Embryonic facial prominence (tissue), 1 donor: ENCODE data around the gene MALAT1.
"Not testable (repeated sequence)": the region's sequence is repeated elsewhere in the genome, so short reads cannot be mapped to it uniquely, and the experiment has no call there.

Experiments used
- DNase-seq: peaks from one replicate; pipeline ENCODE4 v3.0.0-alpha.2; 2016; ENCODE audit errors: extremely low spot score

MALAT1 gene

DNA sequence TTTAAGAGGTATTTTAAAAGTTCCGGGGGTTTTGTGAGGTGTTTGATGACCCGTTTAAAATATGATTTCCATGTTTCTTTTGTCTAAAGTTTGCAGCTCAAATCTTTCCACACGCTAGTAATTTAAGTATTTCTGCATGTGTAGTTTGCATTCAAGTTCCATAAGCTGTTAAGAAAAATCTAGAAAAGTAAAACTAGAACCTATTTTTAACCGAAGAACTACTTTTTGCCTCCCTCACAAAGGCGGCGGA, 193 bp upstream of the MALAT1 start:
- DNase-seq, result no peak

DNA sequence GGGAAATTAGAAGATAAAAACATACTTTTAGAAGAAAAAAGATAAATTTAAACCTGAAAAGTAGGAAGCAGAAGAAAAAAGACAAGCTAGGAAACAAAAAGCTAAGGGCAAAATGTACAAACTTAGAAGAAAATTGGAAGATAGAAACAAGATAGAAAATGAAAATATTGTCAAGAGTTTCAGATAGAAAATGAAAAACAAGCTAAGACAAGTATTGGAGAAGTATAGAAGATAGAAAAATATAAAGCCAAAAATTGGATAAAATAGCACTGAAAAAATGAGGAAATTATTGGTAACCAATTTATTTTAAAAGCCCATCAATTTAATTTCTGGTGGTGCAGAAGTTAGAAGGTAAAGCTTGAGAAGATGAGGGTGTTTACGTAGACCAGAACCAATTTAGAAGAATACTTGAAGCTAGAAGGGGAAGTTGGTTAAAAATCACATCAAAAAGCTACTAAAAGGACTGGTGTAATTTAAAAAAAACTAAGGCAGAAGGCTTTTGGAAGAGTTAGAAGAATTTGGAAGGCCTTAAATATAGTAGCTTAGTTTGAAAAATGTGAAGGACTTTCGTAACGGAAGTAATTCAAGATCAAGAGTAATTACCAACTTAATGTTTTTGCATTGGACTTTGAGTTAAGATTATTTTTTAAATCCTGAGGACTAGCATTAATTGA, 1.0 kb downstream of the MALAT1 start:
- DNase-seq, result no peak

DNA sequence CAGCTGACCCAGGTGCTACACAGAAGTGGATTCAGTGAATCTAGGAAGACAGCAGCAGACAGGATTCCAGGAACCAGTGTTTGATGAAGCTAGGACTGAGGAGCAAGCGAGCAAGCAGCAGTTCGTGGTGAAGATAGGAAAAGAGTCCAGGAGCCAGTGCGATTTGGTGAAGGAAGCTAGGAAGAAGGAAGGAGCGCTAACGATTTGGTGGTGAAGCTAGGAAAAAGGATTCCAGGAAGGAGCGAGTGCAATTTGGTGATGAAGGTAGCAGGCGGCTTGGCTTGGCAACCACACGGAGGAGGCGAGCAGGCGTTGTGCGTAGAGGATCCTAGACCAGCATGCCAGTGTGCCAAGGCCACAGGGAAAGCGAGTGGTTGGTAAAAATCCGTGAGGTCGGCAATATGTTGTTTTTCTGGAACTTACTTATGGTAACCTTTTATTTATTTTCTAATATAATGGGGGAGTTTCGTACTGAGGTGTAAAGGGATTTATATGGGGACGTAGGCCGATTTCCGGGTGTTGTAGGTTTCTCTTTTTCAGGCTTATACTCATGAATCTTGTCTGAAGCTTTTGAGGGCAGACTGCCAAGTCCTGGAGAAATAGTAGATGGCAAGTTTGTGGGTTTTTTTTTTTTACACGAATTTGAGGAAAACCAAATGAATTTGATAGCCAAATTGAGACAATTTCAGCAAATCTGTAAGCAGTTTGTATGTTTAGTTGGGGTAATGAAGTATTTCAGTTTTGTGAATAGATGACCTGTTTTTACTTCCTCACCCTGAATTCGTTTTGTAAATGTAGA, 1.7 kb downstream of the MALAT1 start:
- peak; percentile 53 for DNase-seq

DNA sequence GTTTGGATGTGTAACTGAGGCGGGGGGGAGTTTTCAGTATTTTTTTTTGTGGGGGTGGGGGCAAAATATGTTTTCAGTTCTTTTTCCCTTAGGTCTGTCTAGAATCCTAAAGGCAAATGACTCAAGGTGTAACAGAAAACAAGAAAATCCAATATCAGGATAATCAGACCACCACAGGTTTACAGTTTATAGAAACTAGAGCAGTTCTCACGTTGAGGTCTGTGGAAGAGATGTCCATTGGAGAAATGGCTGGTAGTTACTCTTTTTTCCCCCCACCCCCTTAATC, 2.3 kb downstream of the MALAT1 start:
- no peak for DNase-seq

DNA sequence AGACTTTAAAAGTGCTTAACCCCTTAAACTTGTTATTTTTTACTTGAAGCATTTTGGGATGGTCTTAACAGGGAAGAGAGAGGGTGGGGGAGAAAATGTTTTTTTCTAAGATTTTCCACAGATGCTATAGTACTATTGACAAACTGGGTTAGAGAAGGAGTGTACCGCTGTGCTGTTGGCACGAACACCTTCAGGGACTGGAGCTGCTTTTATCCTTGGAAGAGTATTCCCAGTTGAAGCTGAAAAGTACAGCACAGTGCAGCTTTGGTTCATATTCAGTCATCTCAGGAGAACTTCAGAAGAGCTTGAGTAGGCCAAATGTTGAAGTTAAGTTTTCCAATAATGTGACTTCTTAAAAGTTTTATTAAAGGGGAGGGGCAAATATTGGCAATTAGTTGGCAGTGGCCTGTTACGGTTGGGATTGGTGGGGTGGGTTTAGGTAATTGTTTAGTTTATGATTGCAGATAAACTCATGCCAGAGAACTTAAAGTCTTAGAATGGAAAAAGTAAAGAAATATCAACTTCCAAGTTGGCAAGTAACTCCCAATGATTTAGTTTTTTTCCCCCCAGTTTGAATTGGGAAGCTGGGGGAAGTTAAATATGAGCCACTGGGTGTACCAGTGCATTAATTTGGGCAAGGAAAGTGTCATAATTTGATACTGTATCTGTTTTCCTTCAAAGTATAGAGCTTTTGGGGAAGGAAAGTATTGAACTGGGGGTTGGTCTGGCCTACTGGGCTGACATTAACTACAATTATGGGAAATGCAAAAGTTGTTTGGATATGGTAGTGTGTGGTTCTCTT, 2.8 kb downstream of the MALAT1 start:
- peak; percentile 29 for DNase-seq

DNA sequence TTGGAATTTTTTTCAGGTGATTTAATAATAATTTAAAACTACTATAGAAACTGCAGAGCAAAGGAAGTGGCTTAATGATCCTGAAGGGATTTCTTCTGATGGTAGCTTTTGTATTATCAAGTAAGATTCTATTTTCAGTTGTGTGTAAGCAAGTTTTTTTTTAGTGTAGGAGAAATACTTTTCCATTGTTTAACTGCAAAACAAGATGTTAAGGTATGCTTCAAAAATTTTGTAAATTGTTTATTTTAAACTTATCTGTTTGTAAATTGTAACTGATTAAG, 3.4 kb downstream of the MALAT1 start:
- DNase-seq, result no peak

DNA sequence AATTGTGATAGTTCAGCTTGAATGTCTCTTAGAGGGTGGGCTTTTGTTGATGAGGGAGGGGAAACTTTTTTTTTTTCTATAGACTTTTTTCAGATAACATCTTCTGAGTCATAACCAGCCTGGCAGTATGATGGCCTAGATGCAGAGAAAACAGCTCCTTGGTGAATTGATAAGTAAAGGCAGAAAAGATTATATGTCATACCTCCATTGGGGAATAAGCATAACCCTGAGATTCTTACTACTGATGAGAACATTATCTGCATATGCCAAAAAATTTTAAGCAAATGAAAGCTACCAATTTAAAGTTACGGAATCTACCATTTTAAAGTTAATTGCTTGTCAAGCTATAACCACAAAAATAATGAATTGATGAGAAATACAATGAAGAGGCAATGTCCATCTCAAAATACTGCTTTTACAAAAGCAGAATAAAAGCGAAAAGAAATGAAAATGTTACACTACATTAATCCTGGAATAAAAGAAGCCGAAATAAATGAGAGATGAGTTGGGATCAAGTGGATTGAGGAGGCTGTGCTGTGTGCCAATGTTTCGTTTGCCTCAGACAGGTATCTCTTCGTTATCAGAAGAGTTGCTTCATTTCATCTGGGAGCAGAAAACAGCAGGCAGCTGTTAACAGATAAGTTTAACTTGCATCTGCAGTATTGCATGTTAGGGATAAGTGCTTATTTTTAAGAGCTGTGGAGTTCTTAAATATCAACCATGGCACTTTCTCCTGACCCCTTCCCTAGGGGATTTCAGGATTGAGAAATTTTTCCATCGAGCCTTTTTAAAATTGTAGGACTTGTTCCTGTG, 3.9 kb downstream of the MALAT1 start:
- DNase-seq, result no peak

DNA sequence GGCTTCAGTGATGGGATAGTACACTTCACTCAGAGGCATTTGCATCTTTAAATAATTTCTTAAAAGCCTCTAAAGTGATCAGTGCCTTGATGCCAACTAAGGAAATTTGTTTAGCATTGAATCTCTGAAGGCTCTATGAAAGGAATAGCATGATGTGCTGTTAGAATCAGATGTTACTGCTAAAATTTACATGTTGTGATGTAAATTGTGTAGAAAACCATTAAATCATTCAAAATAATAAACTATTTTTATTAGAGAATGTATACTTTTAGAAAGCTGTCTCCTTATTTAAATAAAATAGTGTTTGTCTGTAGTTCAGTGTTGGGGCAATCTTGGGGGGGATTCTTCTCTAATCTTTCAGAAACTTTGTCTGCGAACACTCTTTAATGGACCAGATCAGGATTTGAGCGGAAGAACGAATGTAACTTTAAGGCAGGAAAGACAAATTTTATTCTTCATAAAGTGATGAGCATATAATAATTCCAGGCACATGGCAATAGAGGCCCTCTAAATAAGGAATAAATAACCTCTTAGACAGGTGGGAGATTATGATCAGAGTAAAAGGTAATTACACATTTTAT, 4.6 kb downstream of the MALAT1 start:
- no peak for DNase-seq

DNA sequence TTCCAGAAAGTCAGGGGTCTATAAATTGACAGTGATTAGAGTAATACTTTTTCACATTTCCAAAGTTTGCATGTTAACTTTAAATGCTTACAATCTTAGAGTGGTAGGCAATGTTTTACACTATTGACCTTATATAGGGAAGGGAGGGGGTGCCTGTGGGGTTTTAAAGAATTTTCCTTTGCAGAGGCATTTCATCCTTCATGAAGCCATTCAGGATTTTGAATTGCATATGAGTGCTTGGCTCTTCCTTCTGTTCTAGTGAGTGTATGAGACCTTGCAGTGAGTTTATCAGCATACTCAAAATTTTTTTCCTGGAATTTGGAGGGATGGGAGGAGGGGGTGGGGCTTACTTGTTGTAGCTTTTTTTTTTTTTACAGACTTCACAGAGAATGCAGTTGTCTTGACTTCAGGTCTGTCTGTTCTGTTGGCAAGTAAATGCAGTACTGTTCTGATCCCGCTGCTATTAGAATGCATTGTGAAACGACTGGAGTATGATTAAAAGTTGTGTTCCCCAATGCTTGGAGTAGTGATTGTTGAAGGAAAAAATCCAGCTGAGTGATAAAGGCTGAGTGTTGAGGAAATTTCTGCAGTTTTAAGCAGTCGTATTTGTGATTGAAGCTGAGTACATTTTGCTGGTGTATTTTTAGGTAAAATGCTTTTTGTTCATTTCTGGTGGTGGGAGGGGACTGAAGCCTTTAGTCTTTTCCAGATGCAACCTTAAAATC, 5.3 kb downstream of the MALAT1 start:
- DNase-seq, result no peak

DNA sequence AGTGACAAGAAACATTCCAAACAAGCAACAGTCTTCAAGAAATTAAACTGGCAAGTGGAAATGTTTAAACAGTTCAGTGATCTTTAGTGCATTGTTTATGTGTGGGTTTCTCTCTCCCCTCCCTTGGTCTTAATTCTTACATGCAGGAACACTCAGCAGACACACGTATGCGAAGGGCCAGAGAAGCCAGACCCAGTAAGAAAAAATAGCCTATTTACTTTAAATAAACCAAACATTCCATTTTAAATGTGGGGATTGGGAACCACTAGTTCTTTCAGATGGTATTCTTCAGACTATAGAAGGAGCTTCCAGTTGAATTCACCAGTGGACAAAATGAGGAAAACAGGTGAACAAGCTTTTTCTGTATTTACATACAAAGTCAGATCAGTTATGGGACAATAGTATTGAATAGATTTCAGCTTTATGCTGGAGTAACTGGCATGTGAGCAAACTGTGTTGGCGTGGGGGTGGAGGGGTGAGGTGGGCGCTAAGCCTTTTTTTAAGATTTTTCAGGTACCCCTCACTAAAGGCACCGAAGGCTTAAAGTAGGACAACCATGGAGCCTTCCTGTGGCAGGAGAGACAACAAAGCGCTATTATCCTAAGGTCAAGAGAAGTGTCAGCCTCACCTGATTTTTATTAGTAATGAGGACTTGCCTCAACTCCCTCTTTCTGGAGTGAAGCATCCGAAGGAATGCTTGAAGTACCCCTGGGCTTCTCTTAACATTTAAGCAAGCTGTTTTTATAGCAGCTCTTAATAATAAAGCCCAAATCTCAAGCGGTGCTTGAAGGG, 6.0 kb downstream of the MALAT1 start:
- DNase-seq, result no peak

DNA sequence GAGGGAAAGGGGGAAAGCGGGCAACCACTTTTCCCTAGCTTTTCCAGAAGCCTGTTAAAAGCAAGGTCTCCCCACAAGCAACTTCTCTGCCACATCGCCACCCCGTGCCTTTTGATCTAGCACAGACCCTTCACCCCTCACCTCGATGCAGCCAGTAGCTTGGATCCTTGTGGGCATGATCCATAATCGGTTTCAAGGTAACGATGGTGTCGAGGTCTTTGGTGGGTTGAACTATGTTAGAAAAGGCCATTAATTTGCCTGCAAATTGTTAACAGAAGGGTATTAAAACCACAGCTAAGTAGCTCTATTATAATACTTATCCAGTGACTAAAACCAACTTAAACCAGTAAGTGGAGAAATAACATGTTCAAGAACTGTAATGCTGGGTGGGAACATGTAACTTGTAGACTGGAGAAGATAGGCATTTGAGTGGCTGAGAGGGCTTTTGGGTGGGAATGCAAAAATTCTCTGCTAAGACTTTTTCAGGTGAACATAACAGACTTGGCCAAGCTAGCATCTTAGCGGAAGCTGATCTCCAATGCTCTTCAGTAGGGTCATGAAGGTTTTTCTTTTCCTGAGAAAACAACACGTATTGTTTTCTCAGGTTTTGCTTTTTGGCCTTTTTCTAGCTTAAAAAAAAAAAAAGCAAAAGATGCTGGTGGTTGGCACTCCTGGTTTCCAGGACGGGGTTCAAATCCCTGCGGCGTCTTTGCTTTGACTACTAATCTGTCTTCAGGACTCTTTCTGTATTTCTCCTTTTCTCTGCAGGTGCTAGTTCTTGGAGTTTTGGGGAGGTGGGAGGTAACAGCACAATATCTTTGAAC, 6.8 kb downstream of the MALAT1 start:
- DNase-seq, result no peak

DNA sequence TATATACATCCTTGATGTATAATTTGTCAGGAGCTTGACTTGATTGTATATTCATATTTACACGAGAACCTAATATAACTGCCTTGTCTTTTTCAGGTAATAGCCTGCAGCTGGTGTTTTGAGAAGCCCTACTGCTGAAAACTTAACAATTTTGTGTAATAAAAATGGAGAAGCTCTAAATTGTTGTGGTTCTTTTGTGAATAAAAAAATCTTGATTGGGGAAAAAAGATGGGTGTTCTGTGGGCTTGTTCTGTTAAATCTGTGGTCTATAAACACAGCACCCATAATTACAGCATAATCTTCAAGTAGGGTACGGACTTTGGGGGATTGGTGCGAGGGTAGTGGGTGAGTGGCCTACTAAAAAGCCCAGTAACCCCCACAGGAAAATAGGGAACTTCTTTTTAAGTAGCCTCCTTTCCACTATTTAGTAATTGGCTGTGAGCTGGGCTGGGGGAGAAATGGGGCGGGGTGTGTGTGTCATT, 7.5 kb downstream of the MALAT1 start:
- DNase-seq, result no peak

DNA sequence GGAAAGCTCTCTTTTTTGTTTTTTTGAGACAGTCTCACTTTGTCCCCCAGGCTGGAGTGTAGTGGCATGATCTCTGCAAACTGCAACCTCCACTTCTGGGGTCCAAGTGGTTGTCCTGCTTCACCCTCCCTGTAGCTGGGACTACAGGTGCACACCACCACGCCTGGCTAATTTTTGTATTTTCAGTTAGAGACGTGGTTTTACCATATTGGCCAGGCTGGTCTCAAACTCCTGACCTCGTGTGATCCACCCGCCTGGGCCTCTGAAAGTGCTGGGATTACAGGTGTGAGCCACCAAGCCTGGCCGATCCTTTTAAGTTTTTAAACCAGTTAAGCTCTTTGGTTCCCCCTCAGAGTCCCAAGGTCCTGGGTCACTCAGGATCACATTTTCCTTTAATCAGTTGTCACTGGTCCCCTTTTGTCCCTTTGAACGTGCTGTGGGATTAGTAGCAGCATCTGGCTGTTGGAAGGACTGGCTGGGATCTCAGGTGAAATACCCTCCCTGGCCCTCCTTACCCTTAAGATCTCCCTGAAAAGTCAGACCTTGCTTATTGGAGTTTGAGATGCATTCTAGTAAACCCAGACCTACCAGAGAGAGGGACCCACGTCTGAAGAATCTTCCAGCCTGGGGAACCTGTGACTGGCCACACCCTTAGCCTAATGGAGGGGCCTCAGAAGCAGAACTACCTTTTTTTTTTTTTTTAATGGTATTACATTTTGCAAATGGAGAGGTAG, 8.1 kb downstream of the MALAT1 start:
- DNase-seq, result no peak

DNA sequence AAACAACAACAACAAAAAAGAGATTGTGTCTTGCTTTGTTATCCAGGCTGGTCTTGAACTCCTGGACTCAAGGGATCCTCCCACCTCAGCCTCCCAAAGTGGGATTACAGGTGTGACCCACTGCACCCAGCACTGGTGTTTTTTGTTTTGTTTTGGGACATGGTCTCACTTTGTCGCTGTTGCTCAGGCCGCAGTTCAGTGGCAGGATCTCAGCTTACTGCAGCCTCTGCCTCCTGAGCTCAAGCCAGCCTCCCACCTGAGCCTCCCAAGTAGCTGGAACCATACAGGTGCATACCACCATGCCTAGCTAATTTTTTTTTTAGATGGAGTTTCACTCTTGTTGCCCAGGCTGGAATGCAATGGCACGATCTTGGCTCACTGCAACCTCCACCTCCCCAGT, 13.5 kb downstream of the MALAT1 start:
- DNase-seq, result not testable (repeated sequence)

DNA sequence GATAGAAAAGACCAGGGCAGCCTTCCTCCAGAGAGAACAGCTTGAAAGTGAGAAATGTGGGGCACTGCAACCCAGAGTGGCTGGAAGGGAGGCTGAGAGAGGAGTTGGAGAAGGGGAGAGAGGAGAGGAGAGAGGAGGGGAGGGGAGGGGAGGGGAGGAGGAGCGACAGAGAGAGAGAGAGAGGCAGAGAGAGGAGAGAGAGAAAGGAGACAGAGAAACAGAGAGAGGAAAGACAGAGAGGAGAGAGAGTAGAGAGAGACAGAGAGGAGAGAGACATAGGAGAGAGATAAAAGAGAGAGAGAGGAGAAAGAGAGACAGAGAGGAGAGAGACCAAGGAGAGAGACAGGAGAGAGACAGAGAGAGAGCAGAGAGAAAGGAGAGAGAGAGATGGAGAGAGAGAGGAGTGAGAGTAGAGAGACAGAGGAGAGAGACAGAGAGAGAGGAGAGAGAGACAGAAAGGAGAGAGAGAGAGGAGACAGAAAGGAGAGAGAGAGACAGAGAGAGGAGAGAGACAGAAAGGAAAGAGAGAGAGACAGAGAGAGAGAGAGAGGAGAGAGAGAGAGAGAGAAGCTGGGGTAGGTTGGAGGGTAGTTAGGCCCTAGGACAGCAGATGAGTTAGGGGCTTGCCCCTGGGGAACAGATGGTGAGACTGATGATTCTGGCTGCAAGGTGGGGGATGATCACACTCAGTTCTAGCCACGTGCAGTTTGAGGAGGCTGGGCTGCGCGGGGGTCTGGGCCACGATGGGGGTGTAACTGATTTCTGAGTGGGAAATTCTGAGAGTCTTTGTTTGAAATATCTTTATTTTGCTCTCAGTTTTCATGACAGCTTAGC, 17.5 kb downstream of the MALAT1 start:
- no peak for DNase-seq

DNA sequence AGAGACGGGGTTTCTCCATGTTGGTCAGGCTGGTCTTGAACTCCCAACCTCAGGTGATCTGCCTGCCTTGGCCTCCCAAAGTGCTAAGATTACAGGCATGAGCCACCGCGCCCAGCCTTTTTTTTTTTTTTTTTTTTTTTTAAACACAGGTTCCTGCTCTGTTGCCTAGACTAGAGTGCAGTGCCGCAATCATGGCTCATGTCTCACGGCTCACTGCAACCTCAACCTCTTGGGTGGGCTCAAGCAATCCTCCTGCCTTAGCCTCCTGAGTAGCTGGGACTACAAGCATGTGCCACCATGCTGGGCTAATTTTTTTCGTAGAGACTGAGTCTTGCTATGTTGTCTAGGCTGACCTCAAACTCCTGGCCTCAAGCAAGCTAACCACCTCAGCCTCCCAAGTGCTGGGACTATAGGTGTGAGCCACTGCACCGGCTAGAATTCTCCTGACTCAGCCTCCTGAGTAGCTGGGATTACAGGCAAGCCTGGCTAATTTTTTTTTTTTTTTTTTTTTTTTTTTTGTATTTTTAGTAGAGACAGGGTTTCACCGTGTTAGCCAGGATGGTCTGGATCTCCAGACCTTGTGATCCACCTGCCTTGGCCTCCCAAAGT, 20.2 kb downstream of the MALAT1 start:
- not testable (repeated sequence) for DNase-seq

DNA sequence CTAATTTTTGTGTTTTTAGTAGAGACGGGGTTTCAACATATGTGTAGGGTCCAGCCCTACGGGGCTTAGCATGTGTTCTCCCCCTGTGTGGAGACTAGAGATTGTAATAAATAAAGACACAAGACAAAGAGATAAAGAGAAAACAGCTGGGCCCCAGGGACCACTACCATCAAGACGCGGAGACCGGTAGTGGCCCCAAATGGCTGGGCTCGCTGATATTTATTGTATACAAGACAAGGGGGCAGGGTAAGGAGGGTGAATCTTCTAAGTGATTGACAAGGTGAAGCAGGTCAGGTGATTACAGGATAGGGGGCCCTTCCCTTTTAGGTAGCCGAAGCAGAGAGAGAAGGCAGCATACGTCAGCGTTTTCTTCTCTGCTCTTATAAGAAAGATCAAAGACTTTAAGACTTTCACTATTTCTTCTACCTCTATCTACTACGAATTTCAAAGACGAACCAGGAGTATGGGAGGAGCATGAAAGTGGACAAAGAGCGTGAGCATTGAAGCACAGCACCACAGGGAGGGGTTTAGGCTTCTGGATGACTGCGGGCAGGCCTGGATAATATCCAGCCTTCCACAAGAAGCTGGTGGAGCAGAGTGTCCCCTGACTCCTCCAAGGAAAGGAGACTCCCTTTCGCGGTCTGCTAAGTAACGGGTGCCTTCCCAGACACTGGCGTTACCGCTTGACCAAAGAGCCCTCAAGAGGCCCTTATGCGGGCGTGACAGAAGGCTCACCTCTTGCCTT, 23.1 kb downstream of the MALAT1 start:
- DNase-seq, result not testable (repeated sequence)
